ELR (cell line): ENCODE measurements around the gene PAN2.
"Not testable (repeated sequence)": the region's sequence is repeated elsewhere in the genome, so short reads cannot be mapped to it uniquely, and the experiment has no call there.

Source experiments
- DNase-seq: peaks from one replicate; pipeline ENCODE4 v3.0.0-alpha.2; 2015; ENCODE audit warnings: low read depth

Gene PAN2

GRCh38 chr12:56304872-56305590 lies 28.8 kb downstream of the PAN2 start:
- no peak for DNase-seq

- no peak for DNase-seq
Measured at GRCh38 chr12:56304276-56304675, 29.5 kb downstream of the PAN2 start.

- no peak for DNase-seq
Measured at GRCh38 chr12:56300644-56301464, 32.9 kb downstream of the PAN2 start.

- peak; percentile 100 for DNase-seq
Measured at GRCh38 chr12:56299853-56300643, 33.8 kb downstream of the PAN2 start, which contains the start of gene CS. Gene CS (minus strand): TSS chr12:56300330. CDS start chr12:56300201, 129 bp downstream.

GRCh38 chr12:56299308-56299852 lies 34.4 kb downstream of the PAN2 start:
- DNase-seq = peak; percentile 45

GRCh38 chr12:56298828-56299227 lies 35.0 kb downstream of the PAN2 start:
- no peak for DNase-seq

GRCh38 chr12:56297400-56297799 lies 36.4 kb downstream of the PAN2 start:
- no peak for DNase-seq

GRCh38 chr12:56296295-56296694 lies 37.5 kb downstream of the PAN2 start:
- no peak for DNase-seq

GRCh38 chr12:56293795-56294194 lies 40.0 kb downstream of the PAN2 start:
- no peak for DNase-seq

- DNase-seq = no peak
Measured at GRCh38 chr12:56288705-56289387, 45.0 kb downstream of the PAN2 start.

GRCh38 chr12:56286044-56286830 lies 47.6 kb downstream of the PAN2 start:
- no peak for DNase-seq

GRCh38 chr12:56284263-56284662 lies 49.5 kb downstream of the PAN2 start:
- DNase-seq = not testable (repeated sequence)

- DNase-seq = no peak
Measured at GRCh38 chr12:56282579-56282978, 51.2 kb downstream of the PAN2 start.

GRCh38 chr12:56282030-56282429 lies 51.8 kb downstream of the PAN2 start:
- DNase-seq = no peak

GRCh38 chr12:56280849-56281248 lies 53.0 kb downstream of the PAN2 start:
- DNase-seq = no peak

GRCh38 chr12:56278905-56279304 lies 54.9 kb downstream of the PAN2 start:
- no peak for DNase-seq

- no peak for DNase-seq
Measured at GRCh38 chr12:56274299-56274698, 59.5 kb downstream of the PAN2 start.

- DNase-seq = not testable (repeated sequence)
Measured at GRCh38 chr12:56272468-56272867, 61.3 kb downstream of the PAN2 start.

- peak; percentile 61 for DNase-seq
Measured at GRCh38 chr12:56271031-56271430, 62.8 kb downstream of the PAN2 start.

- no peak for DNase-seq
Measured at GRCh38 chr12:56267443-56268071, 66.2 kb downstream of the PAN2 start.
